WTC11 (cell line): Measurements from ENCODE around the gene VAV2. TPM values are rescaled to one million over a fixed set of nuclear protein-coding genes. Genes with fewer than 3 reads are reported as not detected.

Experiments used
- ATAC-seq: fragments of 200-7000 bp; cut with Tn5 transposase; 2 replicates; pipeline ENCODE4 v1.10.0; 2021; ENCODE audit warnings: mild to moderate bottlenecking, moderate library complexity
- CTCF ChIA-PET: fragments of 300-600 bp; sonication (Branson Sonifier 250); formaldehyde crosslinking; loops from one replicate; lab custom pipeline; 2021; ENCODE audit warnings: antibody characterized with exemption; lab: Charles Lee
- POLR2A ChIA-PET: fragments of 350-600 bp; sonication (Branson Sonifier 250); formaldehyde crosslinking; loops from one replicate; lab custom pipeline; 2021; ENCODE audit warnings: antibody characterized with exemption; lab: Charles Lee
- DNase-seq: peaks from one replicate; pipeline ENCODE4 v3.0.0; 2021; ENCODE audit warnings: low spot score
- H3K27ac Mint-ChIP-seq: 2 replicates; pipeline ENCODE4 v1.8.0; 2021; ENCODE audit warnings: mixed read lengths
- H3K27me3 Mint-ChIP-seq: 2 replicates; pipeline ENCODE4 v1.8.0; 2021; ENCODE audit warnings: low read depth, mild to moderate bottlenecking, moderate library complexity, mixed read lengths
- H3K36me3 Mint-ChIP-seq: 2 replicates; pipeline ENCODE4 v1.8.0; 2021; ENCODE audit warnings: mixed read lengths
- H3K4me1 Mint-ChIP-seq: 2 replicates; pipeline ENCODE4 v1.8.0; 2022; ENCODE audit warnings: mixed read lengths
- H3K4me3 Mint-ChIP-seq: 2 replicates; pipeline ENCODE4 v1.8.0; 2021; ENCODE audit warnings: mild to moderate bottlenecking, moderate library complexity, mixed read lengths
- H3K9me3 Mint-ChIP-seq: 2 replicates; pipeline ENCODE4 v1.8.0; 2021; ENCODE audit warnings: mixed read lengths
- ATF6 ChIP-seq: sonication (generic); formaldehyde crosslinking; IDR thresholded peaks from 2 replicates; pipeline ENCODE4 v1.8.1; 2023; ENCODE audit warnings: mild to moderate bottlenecking, missing genetic modification reagents
- MYBL2 ChIP-seq: sonication (generic); formaldehyde crosslinking; IDR thresholded peaks from 2 replicates; pipeline ENCODE4 v1.8.1; 2023; ENCODE audit warnings: mild to moderate bottlenecking, moderate library complexity, missing genetic modification reagents
- OVOL2 ChIP-seq: fragments of 250-450 bp; sonication (Bioruptor Pico); IDR thresholded peaks from 2 replicates; pipeline ENCODE4 v1.9.0; 2021; ENCODE audit warnings: mild to moderate bottlenecking, borderline replicate concordance
- RORB ChIP-seq: fragments of 250-450 bp; sonication (Bioruptor Pico); IDR thresholded peaks from 2 replicates; pipeline ENCODE4 v1.9.0; 2021; ENCODE audit warnings: mild to moderate bottlenecking
- total RNA-seq: library from RNA; stranded (reverse); gene quantifications from 3 replicates; pipeline ENCODE4 v1.2.3, GENCODE V29; 2021
- TF ChIP-seq, protein P1 (sequence below): sonication (generic); formaldehyde crosslinking; conservative IDR thresholded peaks from 2 replicates; pipeline ENCODE4 v1.8.1; 2023; ENCODE audit warnings: mild to moderate bottlenecking, low read depth, missing genetic modification reagents, moderate library complexity
- TF ChIP-seq, protein P2 (sequence below): sonication (generic); formaldehyde crosslinking; IDR thresholded peaks from 2 replicates; pipeline ENCODE4 v1.8.1; 2023; ENCODE audit warnings: mild to moderate bottlenecking, moderate library complexity, missing genetic modification reagents
- TF ChIP-seq, protein P3 (sequence below): sonication (generic); formaldehyde crosslinking; IDR thresholded peaks from 2 replicates; pipeline ENCODE4 v1.8.1; 2022; ENCODE audit warnings: mild to moderate bottlenecking, moderate library complexity, missing genetic modification reagents
- TF ChIP-seq, protein P4 (sequence below): sonication (generic); formaldehyde crosslinking; IDR thresholded peaks from 2 replicates; pipeline ENCODE4 v1.8.0; 2022; ENCODE audit warnings: mild to moderate bottlenecking, missing genetic modification reagents

The VAV2 gene
- total RNA-seq, 1 experiment from 2014 or later = 39.7 TPM

DNA sequence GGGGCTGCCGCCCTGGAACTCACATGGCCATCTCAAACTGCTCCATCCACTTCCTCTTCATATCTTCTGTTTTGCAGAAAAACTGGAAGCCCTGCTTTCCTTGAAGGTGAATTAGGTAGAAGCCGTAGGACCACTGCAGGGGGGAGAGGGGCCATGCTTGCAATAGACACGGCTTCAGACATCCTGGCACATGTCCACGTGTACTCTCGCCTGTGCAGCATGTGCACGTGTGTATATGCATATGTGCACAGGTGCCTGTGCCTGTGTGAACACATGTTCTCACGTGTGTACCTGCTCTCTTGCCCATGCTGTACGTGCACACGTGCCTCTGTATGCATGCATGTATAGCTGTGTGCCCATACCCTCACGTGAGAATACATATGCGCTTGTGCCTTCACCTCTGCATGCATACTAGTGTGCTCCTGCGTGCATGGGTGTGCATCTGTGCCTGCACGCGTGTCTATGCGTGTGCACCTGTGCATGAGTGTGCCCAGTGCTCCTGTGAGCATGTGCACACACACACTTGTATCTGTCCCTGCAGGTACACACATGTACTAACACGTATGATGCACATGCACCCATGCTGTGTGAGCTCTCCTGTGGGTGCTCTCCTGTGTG lies 206.3 kb downstream of the VAV2 start:
- H3K9me3 Mint-ChIP-seq = no peaks in the 10 kb centered on the region
- peaks cover 6% of the 10 kb centered on the region; the same call in 1 of the 2 replicates for H3K36me3 Mint-ChIP-seq
- H3K4me3 Mint-ChIP-seq = no peak overlapping the region
- ATAC-seq = no peak
- no peaks in the 10 kb centered on the region for H3K4me1 Mint-ChIP-seq
- no peaks in the 10 kb centered on the region for H3K27me3 Mint-ChIP-seq
- TF ChIP-seq MYBL2 (CRISPR knock-in tag) = no peak
- TF ChIP-seq OVOL2 (CRISPR knock-in tag) = no peak
- TF ChIP-seq ATF6 (CRISPR knock-in tag) = no peak
- TF ChIP-seq, protein P1, sequence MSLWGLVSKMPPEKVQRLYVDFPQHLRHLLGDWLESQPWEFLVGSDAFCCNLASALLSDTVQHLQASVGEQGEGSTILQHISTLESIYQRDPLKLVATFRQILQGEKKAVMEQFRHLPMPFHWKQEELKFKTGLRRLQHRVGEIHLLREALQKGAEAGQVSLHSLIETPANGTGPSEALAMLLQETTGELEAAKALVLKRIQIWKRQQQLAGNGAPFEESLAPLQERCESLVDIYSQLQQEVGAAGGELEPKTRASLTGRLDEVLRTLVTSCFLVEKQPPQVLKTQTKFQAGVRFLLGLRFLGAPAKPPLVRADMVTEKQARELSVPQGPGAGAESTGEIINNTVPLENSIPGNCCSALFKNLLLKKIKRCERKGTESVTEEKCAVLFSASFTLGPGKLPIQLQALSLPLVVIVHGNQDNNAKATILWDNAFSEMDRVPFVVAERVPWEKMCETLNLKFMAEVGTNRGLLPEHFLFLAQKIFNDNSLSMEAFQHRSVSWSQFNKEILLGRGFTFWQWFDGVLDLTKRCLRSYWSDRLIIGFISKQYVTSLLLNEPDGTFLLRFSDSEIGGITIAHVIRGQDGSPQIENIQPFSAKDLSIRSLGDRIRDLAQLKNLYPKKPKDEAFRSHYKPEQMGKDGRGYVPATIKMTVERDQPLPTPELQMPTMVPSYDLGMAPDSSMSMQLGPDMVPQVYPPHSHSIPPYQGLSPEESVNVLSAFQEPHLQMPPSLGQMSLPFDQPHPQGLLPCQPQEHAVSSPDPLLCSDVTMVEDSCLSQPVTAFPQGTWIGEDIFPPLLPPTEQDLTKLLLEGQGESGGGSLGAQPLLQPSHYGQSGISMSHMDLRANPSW (CRISPR knock-in tag) = no peak
- TF ChIP-seq, protein P2, sequence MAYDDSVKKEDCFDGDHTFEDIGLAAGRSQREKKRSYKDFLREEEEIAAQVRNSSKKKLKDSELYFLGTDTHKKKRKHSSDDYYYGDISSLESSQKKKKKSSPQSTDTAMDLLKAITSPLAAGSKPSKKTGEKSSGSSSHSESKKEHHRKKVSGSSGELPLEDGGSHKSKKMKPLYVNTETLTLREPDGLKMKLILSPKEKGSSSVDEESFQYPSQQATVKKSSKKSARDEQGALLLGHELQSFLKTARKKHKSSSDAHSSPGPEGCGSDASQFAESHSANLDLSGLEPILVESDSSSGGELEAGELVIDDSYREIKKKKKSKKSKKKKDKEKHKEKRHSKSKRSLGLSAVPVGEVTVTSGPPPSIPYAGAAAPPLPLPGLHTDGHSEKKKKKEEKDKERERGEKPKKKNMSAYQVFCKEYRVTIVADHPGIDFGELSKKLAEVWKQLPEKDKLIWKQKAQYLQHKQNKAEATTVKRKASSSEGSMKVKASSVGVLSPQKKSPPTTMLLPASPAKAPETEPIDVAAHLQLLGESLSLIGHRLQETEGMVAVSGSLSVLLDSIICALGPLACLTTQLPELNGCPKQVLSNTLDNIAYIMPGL = no peak
- TF ChIP-seq, protein P3, sequence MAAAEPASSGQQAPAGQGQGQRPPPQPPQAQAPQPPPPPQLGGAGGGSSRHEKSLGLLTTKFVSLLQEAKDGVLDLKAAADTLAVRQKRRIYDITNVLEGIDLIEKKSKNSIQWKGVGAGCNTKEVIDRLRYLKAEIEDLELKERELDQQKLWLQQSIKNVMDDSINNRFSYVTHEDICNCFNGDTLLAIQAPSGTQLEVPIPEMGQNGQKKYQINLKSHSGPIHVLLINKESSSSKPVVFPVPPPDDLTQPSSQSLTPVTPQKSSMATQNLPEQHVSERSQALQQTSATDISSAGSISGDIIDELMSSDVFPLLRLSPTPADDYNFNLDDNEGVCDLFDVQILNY = no peak
- no peak overlapping the region for H3K27ac Mint-ChIP-seq
- DNase-seq = no peak
- POLR2A ChIA-PET = no interaction called here
- CTCF ChIA-PET = no interaction called here

DNA sequence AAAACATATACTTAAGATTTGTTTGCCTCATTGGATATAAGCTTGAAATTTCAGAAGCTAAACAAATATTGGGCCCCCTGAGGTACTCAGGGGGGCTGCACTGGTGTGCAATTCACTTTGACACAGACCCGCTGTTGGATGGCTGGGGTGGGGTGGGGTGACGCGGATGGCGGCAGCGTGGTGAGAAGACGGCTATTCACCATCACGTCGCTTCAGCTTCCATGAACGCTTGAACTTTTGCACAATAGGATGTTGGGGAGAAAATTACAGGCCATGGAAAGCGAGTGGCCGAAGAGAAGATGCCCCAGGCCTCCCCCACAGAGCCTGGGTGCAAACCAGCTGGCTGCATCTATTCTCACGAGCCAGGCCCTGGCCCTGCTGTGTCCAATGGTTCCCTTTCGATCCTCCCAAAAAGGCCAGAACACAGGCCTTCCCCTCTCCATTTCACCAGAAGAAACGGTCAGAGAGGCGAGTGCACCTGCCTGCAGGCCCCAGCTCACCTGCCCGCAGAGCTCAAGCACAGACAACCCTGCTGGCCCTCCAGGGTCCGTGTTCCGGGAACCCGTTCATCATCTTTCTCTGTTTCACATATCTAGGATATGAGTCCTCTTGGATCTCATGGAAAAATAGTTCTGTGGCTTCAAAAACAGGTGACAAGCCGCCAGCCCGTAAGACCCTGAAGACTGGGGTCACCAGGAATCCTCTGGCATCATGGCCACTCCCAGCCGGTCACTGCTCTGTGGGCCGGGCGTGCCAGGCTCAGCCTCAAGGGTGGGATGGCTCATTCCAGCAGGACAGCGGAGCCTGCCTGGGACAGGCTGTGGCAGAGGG lies 207.2 kb downstream of the VAV2 start:
- ChIA-PET CTCF (interaction anchor here (1.1 kb wide), 1 partner anchor 210 kb away, joined by 3 read pairs; no protein-coding TSS in a partner anchor), POLR2A (no interaction called here)
- Mint-ChIP-seq H3K27ac (no peak overlapping the region), H3K9me3 (no peaks in the 10 kb centered on the region), H3K4me1 (no peaks in the 10 kb centered on the region), H3K36me3 (peaks cover 6% of the 10 kb centered on the region; the same call in 1 of the 2 replicates), H3K4me3 (no peak overlapping the region), H3K27me3 (no peaks in the 10 kb centered on the region)
- no peak for TF ChIP-seq ATF6 (CRISPR knock-in tag)
- TF ChIP-seq, protein P4, sequence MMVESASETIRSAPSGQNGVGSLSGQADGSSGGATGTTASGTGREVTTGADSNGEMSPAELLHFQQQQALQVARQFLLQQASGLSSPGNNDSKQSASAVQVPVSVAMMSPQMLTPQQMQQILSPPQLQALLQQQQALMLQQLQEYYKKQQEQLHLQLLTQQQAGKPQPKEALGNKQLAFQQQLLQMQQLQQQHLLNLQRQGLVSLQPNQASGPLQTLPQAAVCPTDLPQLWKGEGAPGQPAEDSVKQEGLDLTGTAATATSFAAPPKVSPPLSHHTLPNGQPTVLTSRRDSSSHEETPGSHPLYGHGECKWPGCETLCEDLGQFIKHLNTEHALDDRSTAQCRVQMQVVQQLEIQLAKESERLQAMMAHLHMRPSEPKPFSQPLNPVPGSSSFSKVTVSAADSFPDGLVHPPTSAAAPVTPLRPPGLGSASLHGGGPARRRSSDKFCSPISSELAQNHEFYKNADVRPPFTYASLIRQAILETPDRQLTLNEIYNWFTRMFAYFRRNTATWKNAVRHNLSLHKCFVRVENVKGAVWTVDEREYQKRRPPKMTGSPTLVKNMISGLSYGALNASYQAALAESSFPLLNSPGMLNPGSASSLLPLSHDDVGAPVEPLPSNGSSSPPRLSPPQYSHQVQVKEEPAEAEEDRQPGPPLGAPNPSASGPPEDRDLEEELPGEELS (CRISPR knock-in tag) = no peak
- no peak for TF ChIP-seq MYBL2 (CRISPR knock-in tag)
- TF ChIP-seq RORB = no peak
- DNase-seq (no peak), ATAC-seq (no peak)
